ENCODE results near the gene AKAP7.

The AKAP7 gene

GRCh38 chr6:131206463-131207251 is 71.4 kb downstream of the AKAP7 start:
- DNase-seq = no peak

DNA sequence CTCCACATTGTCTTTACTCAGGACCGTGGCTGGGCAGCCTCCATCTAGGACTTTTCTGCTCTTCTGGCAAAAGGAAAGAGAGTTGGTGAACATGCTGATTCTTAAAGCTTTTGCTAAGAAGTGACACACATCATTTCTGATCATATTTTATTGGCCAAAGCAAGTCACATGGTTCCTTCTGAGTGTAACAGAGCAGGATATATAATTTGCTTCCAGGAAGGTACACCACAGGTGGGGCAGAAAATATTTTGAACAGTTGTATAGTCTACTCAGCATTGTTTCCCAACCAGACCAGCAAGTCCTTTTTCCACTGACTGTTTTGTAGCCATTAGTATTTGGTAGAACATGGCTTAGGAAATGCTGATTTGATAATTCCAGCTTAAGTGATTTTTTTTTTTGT is 73.5 kb downstream of the AKAP7 start:
- no peak for DNase-seq

- DNase-seq = no peak
Measured at GRCh38 chr6:131210469-131210868, 75.2 kb downstream of the AKAP7 start.

- DNase-seq = no peak
Measured at GRCh38 chr6:131212024-131212423, 76.8 kb downstream of the AKAP7 start.

DNA sequence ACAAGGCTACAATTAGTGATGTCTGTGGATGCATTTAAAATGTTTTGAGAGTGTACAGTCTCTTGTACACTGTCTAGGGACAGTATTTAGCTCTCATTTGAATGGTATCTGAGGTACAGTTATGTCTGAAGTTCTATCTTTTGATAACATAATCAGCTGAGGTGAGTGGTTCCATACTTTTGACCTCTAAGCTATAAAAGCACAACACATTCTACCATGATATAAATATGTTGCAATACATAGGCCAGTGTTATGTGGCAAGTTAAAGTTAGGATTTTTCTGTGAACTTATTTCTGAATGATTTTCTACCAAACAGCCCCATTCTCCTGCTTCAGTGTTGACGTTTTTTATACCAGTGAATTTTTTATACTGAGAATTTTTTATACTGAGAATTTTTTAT is 77.6 kb downstream of the AKAP7 start:
- DNase-seq = no peak

GRCh38 chr6:131213501-131213990 is 78.3 kb downstream of the AKAP7 start:
- no peak for DNase-seq

GRCh38 chr6:131215219-131215618 is 80.0 kb downstream of the AKAP7 start:
- DNase-seq = no peak

GRCh38 chr6:131216246-131216645 is 81.0 kb downstream of the AKAP7 start:
- DNase-seq = no peak

DNA sequence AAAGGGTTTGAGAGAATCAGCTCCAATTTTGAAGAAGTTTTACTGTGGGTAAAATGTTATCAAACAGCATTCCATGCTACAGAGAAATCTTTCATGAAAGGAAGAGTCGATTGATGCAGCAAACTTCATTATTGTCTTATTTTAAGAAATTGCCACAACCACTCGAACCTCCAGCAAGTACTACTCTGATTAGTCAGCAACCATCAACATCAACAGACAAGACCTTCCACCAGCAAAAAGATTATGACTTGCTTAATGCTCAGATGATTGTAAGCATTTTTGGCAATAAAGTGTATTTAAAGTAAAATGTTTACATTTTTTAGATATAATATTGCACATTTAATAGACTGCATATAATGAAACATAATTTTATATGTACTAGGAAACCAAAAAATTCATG is 87.5 kb downstream of the AKAP7 start:
- DNase-seq = no peak

- DNase-seq = no peak
Measured at GRCh38 chr6:131223416-131223815, 88.1 kb downstream of the AKAP7 start.

- no peak for DNase-seq
Measured at GRCh38 chr6:131225127-131225526, 89.9 kb downstream of the AKAP7 start.

DNA sequence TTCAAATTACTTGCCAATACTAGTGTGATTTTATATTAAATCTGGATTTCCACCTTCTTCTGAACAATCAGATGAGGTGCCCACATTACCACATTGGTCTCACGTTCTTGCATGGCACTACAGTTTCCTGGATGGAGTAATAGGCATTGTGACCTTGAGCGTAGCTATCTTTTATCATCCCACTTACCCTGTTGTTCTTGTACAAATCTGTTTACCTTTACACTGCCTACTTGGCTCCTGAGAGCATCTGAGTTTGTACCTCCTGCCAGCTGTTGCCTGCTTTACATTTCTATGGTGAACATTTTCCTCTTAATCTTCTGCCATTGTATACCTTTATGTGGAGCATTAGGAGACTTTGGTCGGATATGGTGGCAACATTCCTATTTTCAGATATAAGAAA is 90.7 kb downstream of the AKAP7 start:
- no peak for DNase-seq

GRCh38 chr6:131226459-131227157 is 91.3 kb downstream of the AKAP7 start:
- no peak for DNase-seq

DNA sequence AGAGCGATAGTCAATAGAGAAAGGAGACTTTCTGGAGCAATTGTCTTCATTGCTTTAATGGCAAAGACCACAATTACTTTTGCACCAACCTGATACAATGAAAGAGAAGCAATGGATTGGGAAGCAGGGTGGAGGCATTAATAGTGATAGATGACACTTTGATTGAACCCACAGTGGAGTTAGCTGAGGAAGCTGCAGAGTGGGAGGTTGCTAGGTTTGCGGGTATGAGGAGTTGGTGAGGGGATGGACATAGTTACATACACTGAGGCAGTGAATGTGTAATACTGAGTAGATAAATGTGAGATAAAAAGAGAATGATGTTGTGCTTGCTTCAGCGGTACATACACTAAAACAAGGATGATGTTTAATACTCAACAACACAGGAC is 91.9 kb downstream of the AKAP7 start:
- DNase-seq = no peak

- no peak for DNase-seq
Measured at GRCh38 chr6:131231103-131231502, 95.8 kb downstream of the AKAP7 start.

GRCh38 chr6:131231891-131232290 is 96.6 kb downstream of the AKAP7 start:
- no peak for DNase-seq

GRCh38 chr6:131244942-131245341 is 109.7 kb downstream of the AKAP7 start:
- DNase-seq = no peak

GRCh38 chr6:131250122-131250521 is 114.9 kb downstream of the AKAP7 start:
- no peak for DNase-seq

DNA sequence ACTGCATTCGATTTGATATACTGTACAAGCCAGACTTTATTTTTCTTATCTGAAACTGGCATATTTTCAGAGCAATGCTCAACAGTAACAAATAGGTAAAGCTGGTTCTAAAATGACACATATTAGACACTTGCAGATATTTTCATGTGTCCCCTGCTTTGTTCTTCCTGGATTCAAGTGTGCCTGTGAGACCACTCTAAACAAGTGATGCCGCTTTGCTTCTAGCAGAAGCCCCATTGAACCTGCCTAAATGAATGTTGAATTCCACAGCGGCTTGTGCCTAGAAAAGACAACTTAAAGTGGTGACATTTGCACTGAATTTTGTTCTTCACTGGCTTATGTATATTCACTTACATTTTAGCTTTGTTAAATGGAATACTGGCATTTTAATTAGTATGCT is 115.7 kb downstream of the AKAP7 start:
- no peak for DNase-seq

DNA sequence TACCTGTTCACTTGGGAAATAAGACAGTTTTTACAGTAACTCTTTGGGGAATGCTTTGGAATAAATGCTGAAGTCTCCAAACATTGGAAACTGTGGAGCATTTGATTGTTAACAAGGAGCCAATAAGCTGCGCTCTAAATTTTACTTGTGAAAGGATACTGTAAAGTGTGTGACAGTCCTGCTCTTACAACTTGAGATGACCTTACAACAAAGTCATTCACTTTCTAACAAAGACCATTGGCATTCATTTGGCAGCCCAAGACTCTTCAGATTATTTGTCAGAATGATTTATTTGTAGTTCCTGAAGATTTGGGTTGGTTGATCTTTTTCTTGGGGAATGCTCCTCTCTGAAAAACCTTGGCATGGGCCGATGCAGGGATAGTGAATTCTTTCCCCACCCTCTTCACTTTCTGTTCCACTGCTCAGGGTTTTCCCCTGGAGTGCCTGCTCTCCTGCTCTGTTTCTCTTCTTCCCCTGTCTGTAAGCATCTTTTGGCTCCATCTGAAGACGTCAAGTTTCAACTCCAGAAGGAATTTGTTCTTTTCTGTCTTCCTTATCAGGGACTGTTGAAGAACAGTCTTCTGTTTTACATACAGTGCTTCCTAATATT is 116.4 kb downstream of the AKAP7 start:
- no peak for DNase-seq

- DNase-seq = no peak
Measured at GRCh38 chr6:131255434-131255833, 120.2 kb downstream of the AKAP7 start.

DNA sequence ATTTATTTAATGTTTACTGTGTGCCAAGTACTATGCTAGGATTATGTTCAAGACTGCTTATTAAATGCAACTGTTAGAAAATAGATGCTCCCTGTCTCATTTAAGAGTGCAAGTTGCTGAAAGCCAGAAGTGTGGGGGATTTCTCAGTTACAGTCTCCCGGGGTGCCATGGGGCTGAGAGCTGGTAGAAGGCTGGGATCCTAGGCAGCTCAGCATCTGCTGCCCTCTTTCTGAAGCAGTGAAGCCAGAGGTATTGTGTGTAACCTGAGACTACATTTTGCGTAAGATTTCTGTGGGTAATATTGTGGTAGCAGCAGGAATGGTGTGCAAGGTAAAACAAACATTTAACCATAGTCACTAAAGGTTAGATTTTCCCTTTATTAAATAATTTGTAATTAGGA is 120.6 kb downstream of the AKAP7 start:
- DNase-seq = no peak

DNA sequence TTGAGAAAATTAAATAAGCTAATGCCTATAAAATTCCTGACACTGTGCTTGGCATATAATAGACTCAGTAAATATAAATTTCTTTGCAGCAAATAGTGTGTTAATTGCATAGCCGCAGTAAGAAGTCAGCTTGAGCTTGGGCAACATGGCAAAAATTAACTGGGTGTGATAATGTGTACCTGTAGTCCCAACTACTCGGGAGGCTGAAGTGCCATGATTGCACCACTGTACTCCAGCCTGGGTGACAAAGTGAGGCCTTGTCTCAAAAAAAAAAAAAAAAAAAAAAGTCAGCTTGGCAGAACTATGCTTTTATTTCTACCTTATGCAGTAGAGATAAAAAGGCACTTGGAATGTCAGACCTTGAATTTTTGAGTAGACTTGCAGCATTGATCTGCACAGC is 121.8 kb downstream of the AKAP7 start:
- DNase-seq = no peak

GRCh38 chr6:131258010-131258652 is 122.9 kb downstream of the AKAP7 start:
- DNase-seq = no peak
